Measurements from ENCODE around the gene ARL6IP5.

ARL6IP5 gene

GRCh38 chr3:69084326-69085167 lies at the start of gene ARL6IP5:
ARL6IP5 (plus strand) TSS chr3:69084937; CDS start chr3:69085048, 111 bp downstream.
- DNase-seq (ENCODE audit: low spot score): peak; percentile 83

- no peak for DNase-seq (ENCODE audit: low spot score)
Measured at GRCh38 chr3:69044608-69045007, 40.1 kb upstream of the ARL6IP5 start.

- DNase-seq (ENCODE audit: low spot score): no peak
Measured at GRCh38 chr3:69048990-69049389, 35.7 kb upstream of the ARL6IP5 start.

DNA sequence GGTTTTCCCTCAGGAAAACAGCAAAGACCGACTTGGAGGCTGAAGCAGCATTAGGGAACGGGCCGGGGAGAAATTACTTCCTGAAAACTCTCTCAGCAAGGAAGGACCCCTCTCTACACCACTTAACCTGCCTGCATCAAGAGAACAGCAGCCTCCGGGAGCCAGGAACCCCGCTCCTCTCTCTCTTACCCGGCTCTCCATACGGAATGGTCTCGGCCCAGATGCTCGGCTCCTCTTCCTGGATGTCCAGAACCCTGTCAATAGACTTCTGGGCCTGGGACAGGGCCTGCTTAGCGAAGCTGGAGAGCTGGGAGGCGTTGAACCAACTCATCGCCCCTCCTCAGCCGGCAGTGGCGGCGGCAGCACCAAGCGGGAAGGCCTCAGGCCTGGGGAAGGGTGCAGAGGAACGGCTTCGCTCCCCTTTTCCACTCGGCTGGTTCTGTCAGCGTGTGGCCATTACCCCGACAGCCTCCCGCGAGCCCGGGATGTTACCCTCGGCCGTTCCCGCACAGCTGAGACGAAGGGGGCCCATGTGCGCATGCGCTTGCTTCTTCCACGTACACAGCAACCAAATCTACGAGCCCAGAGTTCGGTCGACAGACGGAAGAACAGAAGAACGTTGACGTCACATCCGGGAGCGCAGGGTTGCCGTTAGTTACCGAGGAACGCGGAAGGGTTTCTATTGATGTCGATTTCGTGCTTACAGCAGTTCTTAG lies 32.8 kb upstream of the ARL6IP5 start, which contains the start of gene TMF1:
Gene TMF1, minus strand, starts transcription at position 578 of the 716 bp plus-strand sequence. Its CDS starts 247 bp downstream, at position 331.
- DNase-seq (ENCODE audit: low spot score): peak; percentile 95

DNA sequence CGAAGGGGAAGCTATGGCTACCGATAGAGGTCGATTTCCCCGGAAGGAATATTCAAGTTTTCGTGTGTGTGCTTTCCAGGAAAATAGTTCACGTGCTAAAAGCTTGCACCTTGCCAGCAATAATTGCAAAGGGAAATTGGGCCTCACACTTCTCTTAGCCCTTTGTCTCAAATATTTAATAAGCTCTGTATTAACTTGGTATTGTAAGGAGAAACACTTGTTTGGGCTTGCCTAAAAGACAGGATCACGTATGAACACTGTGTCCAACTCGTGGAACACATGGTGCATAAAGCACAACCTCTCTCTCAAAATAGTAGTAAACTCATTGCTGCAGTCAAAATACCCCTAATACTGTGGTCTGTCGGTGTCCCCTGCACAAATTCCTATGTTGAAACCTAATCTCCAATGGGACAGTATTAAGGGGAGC lies 32.3 kb upstream of the ARL6IP5 start:
- DNase-seq (ENCODE audit: low spot score): no peak

GRCh38 chr3:69058180-69058946 lies 26.4 kb upstream of the ARL6IP5 start:
- peak; percentile 25 for DNase-seq (ENCODE audit: low spot score)

- no peak for DNase-seq (ENCODE audit: low spot score)
Measured at GRCh38 chr3:69058947-69059224, 25.9 kb upstream of the ARL6IP5 start.

GRCh38 chr3:69059688-69060087 lies 25.0 kb upstream of the ARL6IP5 start:
- DNase-seq (ENCODE audit: low spot score): no peak

- DNase-seq (ENCODE audit: low spot score): no peak
Measured at GRCh38 chr3:69063636-69064035, 21.1 kb upstream of the ARL6IP5 start.

- DNase-seq (ENCODE audit: low spot score): no peak
Measured at GRCh38 chr3:69065318-69065964, 19.3 kb upstream of the ARL6IP5 start.

DNA sequence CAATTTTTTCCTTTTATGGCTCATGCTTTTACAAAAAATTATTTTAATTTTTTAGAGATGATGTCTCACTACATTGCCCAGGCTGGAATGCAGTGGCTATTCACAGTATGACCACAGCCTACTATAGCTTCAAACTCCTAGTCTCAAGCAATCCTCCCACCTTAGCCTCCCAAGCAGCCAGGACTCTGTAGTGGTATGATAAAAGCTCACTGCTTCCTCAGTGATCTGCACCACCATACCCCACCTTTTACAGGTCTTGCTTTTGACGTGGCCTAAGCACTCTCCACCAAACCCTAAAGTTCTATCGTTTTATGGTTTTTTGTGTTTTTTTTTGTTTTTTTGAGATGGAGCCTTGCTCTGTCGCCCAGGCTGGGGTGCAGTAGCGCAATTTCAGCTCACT lies 18.6 kb upstream of the ARL6IP5 start:
- no peak for DNase-seq (ENCODE audit: low spot score)

DNA sequence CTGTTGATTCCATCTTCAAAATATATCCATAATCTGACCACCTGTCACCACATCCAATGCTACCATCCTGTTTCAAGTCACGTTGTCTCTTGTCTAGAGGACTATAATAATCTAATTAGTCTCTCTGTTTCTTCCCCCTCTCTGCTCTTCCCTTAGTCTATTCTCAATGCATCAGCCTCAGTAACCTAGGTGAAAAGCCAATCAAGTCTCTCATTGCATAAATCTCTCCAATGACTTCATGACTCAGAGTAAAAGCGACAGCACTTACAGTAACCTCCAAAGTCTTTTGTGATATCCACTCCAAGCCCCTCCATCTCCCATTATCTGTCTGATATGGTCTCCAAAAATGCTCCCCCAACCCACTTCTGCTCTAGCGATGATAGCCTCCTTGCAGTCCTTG lies 11.8 kb upstream of the ARL6IP5 start:
- DNase-seq (ENCODE audit: low spot score): no peak

DNA sequence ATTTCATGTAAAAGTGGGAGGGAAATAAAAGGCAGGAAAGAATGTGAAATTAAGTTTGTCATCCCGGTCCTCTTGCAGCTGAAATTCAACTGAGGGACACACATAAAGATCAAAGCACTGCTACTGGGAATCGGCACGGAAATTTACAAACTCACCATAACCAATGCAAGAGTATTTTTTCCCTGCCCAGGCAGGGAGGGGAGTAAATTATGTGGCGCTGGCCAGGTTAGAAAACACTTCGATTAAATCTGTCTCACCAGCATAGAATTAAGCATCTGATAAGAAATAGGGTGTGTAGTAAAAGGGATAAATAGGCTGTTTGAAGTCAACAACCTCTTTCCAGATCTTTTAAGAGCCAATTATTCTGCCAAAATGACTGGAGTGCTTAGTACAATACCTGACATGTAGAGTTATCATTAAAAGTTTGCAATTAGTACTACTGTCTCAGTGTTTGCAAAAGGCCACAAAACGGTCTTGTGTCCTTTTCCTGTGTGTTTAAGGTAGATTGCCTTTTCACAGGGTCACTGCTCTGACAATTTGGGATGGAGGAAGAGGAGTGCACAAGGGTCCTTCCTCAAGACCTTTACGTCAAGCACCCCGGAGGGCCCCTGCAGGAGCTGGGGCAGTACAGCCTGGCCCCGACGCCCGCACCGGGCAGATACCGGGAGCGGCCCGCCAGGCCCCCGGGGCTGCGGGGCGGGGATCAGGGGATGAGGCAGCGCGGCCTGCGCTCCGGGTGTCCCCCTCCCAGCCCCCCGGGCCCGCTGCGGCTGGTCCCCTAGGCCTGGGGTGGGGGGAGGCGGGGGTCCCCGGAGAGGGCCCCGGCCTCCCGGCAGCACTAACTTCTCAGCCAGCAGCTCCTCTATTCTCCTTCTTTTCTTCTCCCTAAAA lies 5.2 kb upstream of the ARL6IP5 start:
- no peak for DNase-seq (ENCODE audit: low spot score)

GRCh38 chr3:69080233-69080920 lies 4.4 kb upstream of the ARL6IP5 start, which contains the start of gene UBA3:
UBA3 (minus strand) TSS chr3:69080365; CDS start chr3:69080353, 12 bp downstream.
- DNase-seq (ENCODE audit: low spot score): peak; percentile 86

DNA sequence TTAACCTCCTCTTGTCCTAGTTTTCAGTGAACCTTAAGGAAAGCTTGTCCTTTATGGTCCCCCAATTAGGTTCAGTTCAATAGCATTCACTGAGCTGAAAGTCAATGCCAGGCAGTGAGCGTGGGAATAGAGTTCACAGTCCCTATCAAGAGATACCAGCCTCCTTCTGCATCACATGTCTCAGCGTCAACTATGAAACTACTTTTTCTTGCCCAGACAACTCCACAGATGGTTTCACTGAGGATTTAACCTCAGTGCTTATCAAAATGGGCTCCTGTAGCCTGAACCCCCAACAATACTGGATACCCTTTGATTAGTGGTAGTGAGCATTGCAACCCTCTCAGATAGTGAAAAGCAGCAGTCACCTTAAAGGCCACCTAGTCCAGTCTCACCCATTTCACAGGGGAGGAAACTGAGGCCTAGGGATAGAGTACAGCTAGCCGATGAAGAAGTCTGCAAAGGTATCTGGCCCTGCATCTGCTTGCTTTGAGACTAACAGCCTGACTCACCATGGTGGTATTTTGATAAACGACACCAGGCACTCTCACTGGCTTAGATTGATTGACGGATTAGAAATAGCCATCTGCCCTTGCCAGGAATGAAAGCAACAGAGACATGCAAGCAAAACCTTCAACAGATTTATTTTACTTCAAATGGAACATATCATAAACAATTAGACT lies 3.0 kb upstream of the ARL6IP5 start:
- DNase-seq (ENCODE audit: low spot score): no peak

DNA sequence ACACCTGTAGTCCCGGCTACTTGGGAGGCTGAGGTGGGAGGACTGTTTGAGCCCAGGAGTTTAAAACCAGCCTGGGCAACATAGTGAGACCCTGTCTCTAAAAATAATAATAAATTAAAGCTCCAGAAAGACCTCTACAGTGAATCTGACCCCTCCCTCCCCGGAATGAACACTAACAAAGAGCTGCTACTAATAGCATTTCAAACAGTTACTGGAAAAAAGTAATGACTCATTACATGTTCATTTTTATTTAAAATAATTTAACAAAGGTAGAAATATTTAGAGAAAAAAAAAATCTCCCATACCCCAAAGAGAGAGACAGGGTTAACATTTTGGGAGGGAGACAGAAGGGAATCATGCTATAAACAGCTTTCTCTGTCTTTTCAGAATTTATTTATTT lies 2.4 kb upstream of the ARL6IP5 start:
- no peak for DNase-seq (ENCODE audit: low spot score)

DNA sequence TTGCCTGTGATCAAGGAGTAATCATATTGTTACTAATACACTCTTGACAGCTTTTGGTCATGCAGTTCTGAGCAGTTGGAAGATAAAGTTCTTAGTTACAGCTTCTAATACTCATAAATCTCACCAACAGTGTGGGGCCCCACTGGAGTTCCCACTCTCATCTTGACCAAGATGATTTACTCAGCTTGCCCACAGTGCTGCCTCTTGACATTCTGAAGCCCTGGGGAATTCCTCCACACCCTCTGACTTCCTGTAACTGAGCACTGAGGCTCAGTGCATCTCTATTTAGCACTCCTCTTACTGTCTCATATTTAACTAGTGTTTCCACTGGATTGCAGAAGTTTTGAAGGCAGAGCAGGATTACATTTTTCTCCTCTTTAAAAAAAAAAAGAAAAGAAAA lies 1.9 kb upstream of the ARL6IP5 start:
- peak; percentile 48 for DNase-seq (ENCODE audit: low spot score)

GRCh38 chr3:69085168-69085832 lies 563 bp downstream of the ARL6IP5 start:
- no peak for DNase-seq (ENCODE audit: low spot score)
